Measurements from ENCODE around the gene TBX2. TPM values are rescaled to one million over a fixed set of nuclear protein-coding genes. Genes with fewer than 3 reads are reported as not detected.

Gene TBX2
- total and polyA plus RNA-seq, 2 of the 13 experiments (the other 11 are each of a cell fraction or from before 2014, with no cell fraction given): 2.8 to 15.3 TPM

- TF ChIP-seq ZNF276 (CRISPR knock-in tag; IDR thresholded peaks at IDR 0.05; ENCODE audit: low read depth): no peak
- TF ChIP-seq ATF1 (CRISPR knock-in tag; IDR thresholded peaks at IDR 0.05): 0 out of 2 replicates have a peak, but pooled peaks have one; percentile 35
- TF ChIP-seq GMEB1 (CRISPR knock-in tag; IDR thresholded peaks at IDR 0.05; ENCODE audit: borderline replicate concordance): no peak
- no peak for TF ChIP-seq ATAD3A (CRISPR knock-in tag; IDR thresholded peaks at IDR 0.05)
- no peak for TF ChIP-seq NBN (conservative IDR thresholded peaks at IDR 0.05)
- TF ChIP-seq GATAD1 (CRISPR knock-in tag; IDR thresholded peaks at IDR 0.05): no peak
- TF ChIP-seq ZZZ3 (CRISPR knock-in tag; IDR thresholded peaks at IDR 0.05; ENCODE audit: borderline replicate concordance): no peak
- TF ChIP-seq CC2D1A (CRISPR knock-in tag; IDR thresholded peaks at IDR 0.05): no peak
- no peak for TF ChIP-seq RAD51 (IDR thresholded peaks at IDR 0.05; ENCODE audit: borderline replicate concordance)
- TF ChIP-seq KDM1A (CRISPR knock-in tag; IDR thresholded peaks at IDR 0.05): no peak
- TF ChIP-seq REXO4 (CRISPR knock-in tag; IDR thresholded peaks at IDR 0.05; ENCODE audit: borderline replicate concordance): no peak
- no peak for TF ChIP-seq TAF1 (CRISPR knock-in tag; IDR thresholded peaks at IDR 0.05)
- no peak for TF ChIP-seq ZKSCAN1 (IDR thresholded peaks at IDR 0.05; ENCODE audit: low read length)
- 0 out of 2 replicates have a peak, but pooled peaks have one; percentile 36 for TF ChIP-seq DR1 (CRISPR knock-in tag; IDR thresholded peaks at IDR 0.05)
- TF ChIP-seq, protein P1, sequence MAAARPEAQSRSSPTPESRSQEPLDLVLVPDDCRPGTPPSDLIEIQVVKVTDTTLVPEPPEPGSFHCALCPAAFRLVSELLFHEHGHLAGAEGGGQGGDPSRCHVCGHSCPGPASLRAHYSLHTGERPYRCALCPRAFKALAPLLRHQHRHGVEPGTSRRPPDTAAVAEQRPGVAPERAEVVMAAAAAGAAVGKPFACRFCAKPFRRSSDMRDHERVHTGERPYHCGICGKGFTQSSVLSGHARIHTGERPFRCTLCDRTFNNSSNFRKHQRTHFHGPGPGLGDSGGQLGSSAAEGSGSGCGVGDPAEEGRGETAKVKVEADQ (CRISPR knock-in tag; IDR thresholded peaks at IDR 0.05; ENCODE audit: borderline replicate concordance): no peak
- no peak for TF ChIP-seq HMGXB3 (CRISPR knock-in tag; IDR thresholded peaks at IDR 0.05; ENCODE audit: borderline replicate concordance)
- no peak for TF ChIP-seq ZBTB1 (CRISPR knock-in tag; IDR thresholded peaks at IDR 0.05; ENCODE audit: borderline replicate concordance)
- no peak for TF ChIP-seq PHF20 (CRISPR knock-in tag; IDR thresholded peaks at IDR 0.05)
- no peak for TF ChIP-seq ZNF670 (CRISPR knock-in tag; IDR thresholded peaks at IDR 0.05; ENCODE audit: borderline replicate concordance)
- TF ChIP-seq ZNF468 (CRISPR knock-in tag; IDR thresholded peaks at IDR 0.05): no peak
- TF ChIP-seq ZNF550 (CRISPR knock-in tag; IDR thresholded peaks at IDR 0.05; ENCODE audit: borderline replicate concordance): no peak
- TF ChIP-seq ZNF572 (CRISPR knock-in tag; IDR thresholded peaks at IDR 0.05): 0 out of 2 replicates have a peak, but pooled peaks have one; percentile 23
These were observed 20.8 kb upstream of the TBX2 start (continued) for GRCh38 chr17:61378658-61379456.
